BE2C (cell line): ENCODE results near the gene CREB5.

Experiments
- DNase-seq: peaks from one replicate; pipeline ENCODE4 v3.0.0-alpha.2; 2020
- H3K27me3 ChIP-seq: fragments of 250-450 bp; sonication (Bioruptor Pico); 2 replicates; pipeline ENCODE4 v1.5.1; 2020; ENCODE audit warnings: mild to moderate bottlenecking
- H3K36me3 ChIP-seq: fragments of 250-450 bp; sonication (Bioruptor Pico); 2 replicates; pipeline ENCODE4 v1.5.1; 2020; ENCODE audit warnings: mild to moderate bottlenecking
- H3K4me1 ChIP-seq: fragments of 250-450 bp; sonication (Bioruptor Pico); 2 replicates; pipeline ENCODE4 v1.5.1; 2020
- H3K4me3 ChIP-seq: 2 replicates; pipeline ENCODE4 v1.5.1; 2011; ENCODE audit warnings: low read depth, low read length
- H3K9me3 ChIP-seq: fragments of 250-450 bp; sonication (Bioruptor Pico); 2 replicates; pipeline ENCODE4 v1.5.1; 2020
- TF ChIP-seq, protein P1 (sequence below): IDR thresholded peaks from 2 replicates; pipeline ENCODE4 v1.5.1; 2012; ENCODE audit warnings: mild to moderate bottlenecking, low read depth, low read length

The CREB5 gene

DNA sequence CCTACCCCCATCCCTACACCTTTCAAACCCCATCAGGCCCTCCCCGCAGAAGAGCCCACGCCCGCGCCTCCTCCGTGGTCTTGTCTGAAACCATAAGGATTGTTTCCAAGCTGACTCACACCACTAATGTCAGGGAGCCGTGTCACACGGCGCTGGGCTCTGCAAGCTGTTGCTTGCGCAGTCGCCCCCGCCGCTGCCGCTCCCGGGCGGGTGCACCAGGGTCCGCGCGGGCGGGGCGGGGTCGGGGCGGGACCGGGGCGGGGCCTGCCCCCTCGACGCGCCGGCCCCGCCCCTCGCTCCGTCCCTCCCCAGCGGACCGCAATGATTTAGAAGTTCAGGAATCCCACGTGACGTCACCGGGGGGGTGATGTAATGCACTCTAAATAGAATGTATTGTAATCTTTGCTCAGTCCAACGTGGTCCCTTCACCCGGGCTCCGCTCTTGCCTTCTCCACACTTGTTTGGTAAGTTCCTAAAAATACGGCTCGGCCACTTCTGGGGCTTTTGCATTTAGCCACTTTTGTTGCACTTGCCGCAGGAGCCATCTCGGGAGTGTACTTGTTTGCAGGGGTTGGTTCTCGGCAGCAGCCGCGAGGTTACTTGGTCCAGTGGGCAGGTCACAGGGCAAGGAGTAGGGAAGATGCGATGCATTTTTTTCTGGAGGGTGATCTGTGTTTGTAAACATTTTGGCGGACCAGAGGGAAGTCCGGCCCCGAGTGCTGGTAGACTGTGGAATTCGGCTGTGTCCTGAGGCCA is 3.2 kb upstream of the CREB5 start:
- H3K9me3 ChIP-seq: no peaks in the 10 kb centered on the region
- peak; percentile 90 for DNase-seq
- no peaks in the 10 kb centered on the region for H3K36me3 ChIP-seq
- TF ChIP-seq, protein P1, sequence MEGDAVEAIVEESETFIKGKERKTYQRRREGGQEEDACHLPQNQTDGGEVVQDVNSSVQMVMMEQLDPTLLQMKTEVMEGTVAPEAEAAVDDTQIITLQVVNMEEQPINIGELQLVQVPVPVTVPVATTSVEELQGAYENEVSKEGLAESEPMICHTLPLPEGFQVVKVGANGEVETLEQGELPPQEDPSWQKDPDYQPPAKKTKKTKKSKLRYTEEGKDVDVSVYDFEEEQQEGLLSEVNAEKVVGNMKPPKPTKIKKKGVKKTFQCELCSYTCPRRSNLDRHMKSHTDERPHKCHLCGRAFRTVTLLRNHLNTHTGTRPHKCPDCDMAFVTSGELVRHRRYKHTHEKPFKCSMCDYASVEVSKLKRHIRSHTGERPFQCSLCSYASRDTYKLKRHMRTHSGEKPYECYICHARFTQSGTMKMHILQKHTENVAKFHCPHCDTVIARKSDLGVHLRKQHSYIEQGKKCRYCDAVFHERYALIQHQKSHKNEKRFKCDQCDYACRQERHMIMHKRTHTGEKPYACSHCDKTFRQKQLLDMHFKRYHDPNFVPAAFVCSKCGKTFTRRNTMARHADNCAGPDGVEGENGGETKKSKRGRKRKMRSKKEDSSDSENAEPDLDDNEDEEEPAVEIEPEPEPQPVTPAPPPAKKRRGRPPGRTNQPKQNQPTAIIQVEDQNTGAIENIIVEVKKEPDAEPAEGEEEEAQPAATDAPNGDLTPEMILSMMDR: no peak
- H3K4me3 ChIP-seq: peak overlapping the region; percentile 79
- H3K27me3 ChIP-seq: peaks cover 50% of the 10 kb centered on the region
- peaks cover 4% of the 10 kb centered on the region; the same call in 1 of the 2 replicates for H3K4me1 ChIP-seq

DNA sequence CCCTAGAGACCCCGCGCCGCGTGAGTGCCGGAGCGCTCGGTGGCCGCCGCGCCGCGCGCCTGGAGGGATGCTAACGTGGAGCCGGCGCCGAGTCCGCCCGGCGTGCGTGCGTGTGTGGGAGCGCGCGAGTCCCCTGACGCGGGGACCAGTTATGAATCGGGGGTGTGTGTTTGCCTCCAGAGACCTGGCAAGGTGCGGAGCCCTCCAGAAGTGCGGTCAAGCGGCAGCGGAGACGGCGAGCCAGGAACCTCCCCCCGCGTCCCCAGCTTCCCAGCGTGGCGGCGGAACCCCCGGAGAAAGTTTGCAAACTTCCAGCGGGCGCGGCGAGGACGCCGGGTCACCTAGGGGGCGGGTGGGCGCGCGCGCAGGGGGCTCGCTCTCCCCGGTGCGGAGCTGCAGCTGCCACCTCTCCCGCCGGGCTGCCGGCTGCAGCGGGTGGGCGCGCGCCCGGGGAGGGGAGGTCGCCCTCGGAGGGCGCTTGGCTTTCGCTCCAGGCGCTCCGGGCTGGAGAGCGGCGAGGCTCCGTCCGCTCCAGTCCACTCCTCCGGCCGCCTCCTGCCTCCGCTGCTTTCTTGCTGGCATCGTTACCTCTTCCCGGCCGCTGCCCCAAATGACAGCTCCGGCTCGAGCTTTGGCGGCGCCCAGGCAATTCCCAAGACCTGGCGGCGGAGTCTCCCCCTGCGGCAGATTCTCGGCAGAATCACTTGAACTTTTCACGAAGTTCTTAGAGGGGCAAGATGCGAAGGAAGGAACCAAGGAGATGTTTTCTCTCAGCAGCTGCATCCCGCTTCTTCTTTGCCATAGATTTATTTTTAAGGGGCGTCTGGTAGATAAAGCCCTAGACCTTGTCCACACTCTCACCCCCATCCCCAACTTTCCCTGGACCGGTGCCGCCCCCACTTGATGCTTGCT is 2.3 kb upstream of the CREB5 start:
- H3K27me3 ChIP-seq: peaks cover 50% of the 10 kb centered on the region
- no peaks in the 10 kb centered on the region for H3K36me3 ChIP-seq
- H3K9me3 ChIP-seq: no peaks in the 10 kb centered on the region
- H3K4me1 ChIP-seq: peaks cover 4% of the 10 kb centered on the region; the same call in 1 of the 2 replicates
- TF ChIP-seq, protein P1: no peak
- DNase-seq: peak; percentile 56
- peak overlapping the region; percentile 79 for H3K4me3 ChIP-seq

DNA sequence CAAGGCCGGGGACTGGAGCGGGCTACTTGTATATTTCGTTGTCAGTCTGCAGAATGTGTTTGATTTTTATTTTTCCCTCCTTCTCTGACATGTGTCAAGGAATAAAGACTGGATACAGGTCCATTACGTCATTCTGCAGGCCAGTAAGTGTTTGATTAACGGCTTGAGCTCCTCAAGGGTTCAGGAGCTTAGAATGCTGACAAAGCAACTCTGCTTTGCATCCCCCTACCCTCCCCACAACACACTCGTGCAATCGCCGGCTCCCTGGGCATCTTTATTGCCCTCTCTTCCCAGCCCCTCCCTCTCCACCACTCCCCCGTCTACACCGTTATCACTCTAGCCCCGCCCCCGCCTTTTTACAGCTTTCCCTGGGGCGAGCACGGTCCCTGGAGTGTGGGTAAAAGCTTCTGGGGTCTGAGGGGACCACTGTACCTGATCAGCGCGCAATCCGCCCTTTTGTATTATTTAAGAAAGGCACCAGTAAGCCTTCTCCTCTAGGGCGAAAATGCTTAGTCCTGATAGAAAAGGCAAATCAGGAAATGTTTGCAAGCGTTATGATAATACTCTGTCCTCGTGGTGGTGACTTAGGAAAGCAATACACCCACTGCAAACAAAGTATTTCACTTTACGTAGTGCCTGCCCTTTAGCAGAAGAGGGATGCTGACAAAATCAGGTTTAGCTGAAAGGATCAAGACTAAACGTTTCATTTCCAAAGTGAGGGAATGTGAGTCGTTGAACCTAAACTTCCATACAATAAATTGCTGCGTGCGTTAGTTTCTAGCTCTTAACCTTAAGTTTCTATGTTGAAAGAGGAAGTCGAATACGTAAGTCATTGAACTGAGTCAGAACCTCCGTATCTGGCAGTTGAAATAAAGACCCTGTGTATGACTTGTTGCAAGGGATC is 1.4 kb upstream of the CREB5 start:
- peak overlapping the region; percentile 79 for H3K4me3 ChIP-seq

DNA sequence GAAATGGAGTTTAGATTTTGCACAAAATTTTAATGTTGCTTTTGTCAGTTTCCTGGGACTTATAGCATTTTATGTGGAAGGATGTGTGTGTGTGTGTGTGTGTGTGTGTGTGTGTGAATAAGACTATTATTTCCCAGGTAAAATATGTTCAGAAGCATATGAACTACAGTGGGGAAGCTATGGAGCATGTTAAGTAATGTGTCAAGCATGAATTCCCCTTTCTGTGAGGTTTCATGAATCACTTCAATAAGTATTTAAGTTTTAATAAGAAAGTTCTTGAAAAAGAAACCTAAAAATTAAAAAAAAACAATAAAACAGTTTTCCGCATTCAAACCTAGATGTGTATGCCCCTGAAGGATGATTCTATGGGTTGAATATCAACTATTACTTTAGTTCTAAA is 693 bp downstream of the CREB5 start:
- Histone ChIP-seq H3K4me3 (no peak overlapping the region), H3K9me3 (no peaks in the 10 kb centered on the region), H3K27me3 (peaks cover 48% of the 10 kb centered on the region), H3K4me1 (peaks cover 4% of the 10 kb centered on the region; the same call in 1 of the 2 replicates), H3K36me3 (no peaks in the 10 kb centered on the region)
- TF ChIP-seq, protein P1: no peak
- DNase-seq: no peak

More for the DNA sequence above, 1.4 kb upstream of the CREB5 start:
- DNase-seq: peak; percentile 52
- H3K27me3 ChIP-seq: peaks cover 50% of the 10 kb centered on the region
- H3K36me3 ChIP-seq: no peaks in the 10 kb centered on the region
- peaks cover 4% of the 10 kb centered on the region; the same call in 1 of the 2 replicates for H3K4me1 ChIP-seq
- H3K9me3 ChIP-seq: no peaks in the 10 kb centered on the region
- TF ChIP-seq, protein P1: no peak

DNA sequence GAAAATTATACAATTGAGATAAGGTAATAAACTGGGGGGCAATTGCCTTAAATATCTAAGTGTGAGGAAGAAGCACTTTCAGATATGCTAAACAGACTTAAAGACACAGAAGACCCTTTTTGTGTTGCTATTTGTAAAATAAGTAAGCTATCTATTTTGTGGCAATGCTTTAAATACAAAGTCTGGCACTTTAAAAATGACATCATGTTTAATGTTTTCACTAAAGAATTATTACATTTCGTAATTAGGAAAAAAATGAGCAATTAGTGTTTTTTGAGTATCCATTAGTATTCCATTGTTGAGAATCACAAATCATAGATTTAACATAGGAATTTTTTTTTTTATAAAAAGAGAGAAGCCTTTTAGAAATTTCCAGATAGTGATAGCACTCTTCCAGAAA is 2.1 kb downstream of the CREB5 start:
- no peaks in the 10 kb centered on the region for H3K9me3 ChIP-seq
- TF ChIP-seq, protein P1: no peak
- H3K27me3 ChIP-seq: peaks cover 39% of the 10 kb centered on the region
- no peak for DNase-seq
- no peaks in the 10 kb centered on the region for H3K36me3 ChIP-seq
- no peak overlapping the region for H3K4me3 ChIP-seq
- H3K4me1 ChIP-seq: peaks cover 4% of the 10 kb centered on the region; the same call in 1 of the 2 replicates
